DMS153 (cell line): Measurements from ENCODE around the gene WWOX.

Source experiments
- DNase-seq: peaks from one replicate; lab custom pipeline; 2025; lab: John Stamatoyannopoulos, UW

WWOX gene

DNA sequence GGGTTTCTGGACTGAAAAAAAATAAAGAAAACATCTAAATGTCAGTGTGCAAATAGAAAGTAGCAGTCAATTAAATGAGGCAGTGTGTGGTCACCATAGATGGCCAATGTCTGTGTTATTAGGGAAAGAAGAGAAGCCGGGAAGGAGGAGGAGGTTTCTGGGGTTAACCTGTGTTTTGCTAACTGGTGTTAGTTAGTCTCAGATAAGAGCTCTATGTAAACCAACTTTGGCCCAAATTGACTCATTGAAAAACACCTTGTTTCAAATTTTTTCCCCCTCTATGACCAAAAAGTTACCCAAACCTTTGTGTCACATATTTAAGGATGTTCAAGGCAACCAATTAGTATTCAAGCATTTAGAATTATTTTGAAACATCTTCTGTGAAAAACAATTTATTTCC, 970.2 kb downstream of the WWOX start:
- DNase-seq, result no peak

GRCh38 chr16:79071424-79071823, 972.0 kb downstream of the WWOX start:
- no peak for DNase-seq

DNA sequence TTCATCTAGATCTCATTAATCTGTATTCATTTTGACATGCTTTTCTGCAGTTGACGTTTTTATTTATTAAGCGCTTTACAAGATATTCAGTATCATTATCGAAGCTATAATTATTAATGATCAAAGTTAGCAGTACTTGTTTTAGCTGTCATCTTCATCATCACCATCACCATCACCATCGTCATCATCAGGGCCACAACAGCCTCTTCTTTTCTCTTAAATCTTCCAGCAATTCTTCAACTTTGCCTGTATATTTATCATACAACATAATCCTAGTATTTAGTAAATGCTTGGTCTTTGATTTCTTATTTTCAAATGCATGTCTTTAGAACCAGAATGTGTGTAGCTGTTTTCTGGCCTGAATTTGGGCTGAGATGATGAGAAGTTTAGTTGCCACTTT, 973.1 kb downstream of the WWOX start:
- DNase-seq, result no peak

DNA sequence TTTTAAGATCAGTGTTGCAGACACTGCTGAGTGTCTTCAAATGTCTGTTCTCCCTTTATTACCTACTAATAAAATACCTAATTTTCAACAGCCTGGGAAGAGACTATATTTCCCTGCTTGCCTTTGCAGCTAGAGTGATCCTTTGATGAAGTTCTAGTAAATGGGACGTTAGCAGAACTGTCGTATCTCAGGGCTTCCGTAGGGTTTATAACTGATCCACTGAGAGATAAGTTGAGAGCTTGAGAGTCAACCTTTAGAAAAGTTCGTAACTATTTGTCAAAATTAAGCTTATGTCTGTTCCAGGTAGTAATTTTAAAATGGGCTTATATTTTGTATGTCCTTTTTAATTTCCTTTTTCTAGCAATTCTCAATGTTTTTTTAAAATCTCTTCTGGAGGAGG, 974.1 kb downstream of the WWOX start:
- no peak for DNase-seq

DNA sequence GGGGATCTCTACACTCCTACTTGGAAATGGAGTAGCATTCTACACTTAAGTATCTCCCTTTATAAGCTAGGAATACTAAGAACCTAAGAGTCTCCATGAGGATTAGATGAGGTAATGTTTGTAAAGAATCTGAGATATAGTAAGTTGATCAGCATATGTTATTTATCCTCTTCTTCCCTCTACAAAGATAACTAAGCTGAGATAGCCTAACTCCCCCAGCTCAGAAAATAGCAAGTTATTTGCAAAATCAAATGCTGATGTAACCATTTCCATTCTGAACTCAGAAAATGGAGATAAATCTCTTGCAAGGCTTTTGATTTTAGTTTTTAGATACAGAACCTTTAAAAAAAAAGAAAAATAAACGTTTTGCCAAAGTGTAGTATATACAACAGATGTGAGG, 975.1 kb downstream of the WWOX start:
- no peak for DNase-seq

DNA sequence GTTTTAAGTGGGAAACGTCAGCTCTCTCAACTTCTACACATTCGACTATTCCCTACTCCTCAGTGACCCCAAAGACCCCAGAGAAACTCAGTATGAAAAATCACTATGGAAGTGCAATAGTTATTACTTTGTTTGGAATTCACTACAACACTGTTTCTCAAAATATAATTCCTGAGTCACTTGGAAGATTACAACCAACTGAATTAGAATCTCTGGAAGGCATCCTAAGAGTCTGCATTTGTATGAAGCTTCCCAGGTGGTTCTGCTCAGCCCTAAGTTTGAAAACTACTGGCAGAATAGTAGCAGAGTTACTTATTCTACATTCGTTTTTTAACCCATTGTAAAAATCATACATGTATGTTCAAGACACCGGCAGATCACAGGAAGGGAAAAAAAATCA, 975.5 kb downstream of the WWOX start:
- no peak for DNase-seq

GRCh38 chr16:79076047-79076767, 976.8 kb downstream of the WWOX start:
- DNase-seq, result no peak

GRCh38 chr16:79077346-79077745, 977.9 kb downstream of the WWOX start:
- DNase-seq, result no peak

- no peak for DNase-seq
These were observed 980.4 kb downstream of the WWOX start for GRCh38 chr16:79079656-79080420.

DNA sequence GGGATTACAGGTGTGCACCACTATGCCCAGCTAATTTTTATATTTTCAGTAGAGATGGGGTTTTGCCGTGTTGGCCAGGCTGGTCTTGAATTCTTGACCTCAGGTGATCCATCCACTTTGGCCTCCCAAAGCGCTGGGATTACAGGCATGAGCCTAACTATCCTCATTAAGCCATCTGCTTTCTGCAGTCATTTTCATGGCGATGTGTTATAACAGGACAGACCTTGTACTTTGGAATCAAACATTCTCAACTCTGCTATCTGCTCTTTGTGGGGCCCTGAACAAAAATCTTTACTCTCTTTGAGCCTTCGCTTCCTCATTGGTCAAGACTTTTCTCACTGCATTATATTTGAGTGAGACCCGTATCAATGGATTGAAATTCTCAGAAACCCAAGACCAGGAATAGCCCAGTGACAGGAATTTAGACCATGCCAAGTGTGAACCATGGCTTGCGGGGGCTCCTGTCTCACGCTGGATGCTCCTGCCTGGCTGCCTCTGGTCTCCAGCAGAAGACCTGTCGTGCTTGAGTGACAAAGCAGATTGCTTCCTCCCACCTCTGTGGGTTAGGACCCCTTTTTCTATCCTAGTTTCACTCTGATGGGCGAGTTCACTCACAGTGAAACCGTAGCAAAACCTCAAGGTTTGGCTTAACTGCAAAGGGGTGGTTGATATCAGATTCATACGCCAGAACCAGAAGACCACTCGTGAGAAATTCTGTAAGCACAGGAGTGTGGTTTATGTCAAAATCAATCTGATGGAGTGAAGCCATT, 982.0 kb downstream of the WWOX start:
- DNase-seq, result no peak

- DNase-seq, result no peak
These were observed 983.5 kb downstream of the WWOX start for GRCh38 chr16:79082970-79083369.

DNA sequence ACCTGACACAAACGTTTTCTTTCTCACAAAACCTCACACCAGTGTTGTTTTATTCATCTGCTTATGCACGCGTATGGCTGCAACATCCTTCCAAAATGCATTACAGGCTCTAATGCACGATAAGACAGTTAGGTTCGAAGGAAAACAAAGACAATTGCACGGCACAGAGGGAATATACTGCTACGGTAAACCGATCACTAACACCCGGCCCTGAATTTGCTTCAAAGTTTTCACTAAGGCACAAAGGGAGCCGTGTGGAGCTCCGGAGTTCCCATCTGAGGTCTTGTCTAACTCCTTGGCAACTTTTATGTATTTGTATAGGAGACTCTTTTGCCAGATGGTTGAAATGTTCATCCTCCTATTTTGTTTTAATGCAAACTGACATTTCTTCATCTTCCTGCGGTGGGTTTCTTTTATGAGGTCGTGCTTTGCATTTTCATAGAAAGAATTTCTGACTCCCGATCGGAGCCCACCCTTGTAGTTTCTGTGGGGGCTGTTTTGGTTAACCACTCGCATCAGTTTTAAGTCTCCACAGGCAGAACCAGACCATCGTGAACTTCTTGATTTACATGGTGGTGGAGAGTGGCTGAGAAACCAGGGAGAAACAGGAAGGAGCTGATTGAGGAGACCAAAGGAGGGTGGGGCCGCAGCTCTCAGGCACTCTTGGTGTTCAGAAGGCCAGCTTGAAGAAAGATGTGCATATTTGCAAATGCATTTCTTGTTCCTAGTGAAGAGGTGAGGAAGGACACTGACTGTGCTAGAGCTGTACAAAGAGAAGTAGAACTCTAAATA, 984.2 kb downstream of the WWOX start:
- DNase-seq, result no peak

DNA sequence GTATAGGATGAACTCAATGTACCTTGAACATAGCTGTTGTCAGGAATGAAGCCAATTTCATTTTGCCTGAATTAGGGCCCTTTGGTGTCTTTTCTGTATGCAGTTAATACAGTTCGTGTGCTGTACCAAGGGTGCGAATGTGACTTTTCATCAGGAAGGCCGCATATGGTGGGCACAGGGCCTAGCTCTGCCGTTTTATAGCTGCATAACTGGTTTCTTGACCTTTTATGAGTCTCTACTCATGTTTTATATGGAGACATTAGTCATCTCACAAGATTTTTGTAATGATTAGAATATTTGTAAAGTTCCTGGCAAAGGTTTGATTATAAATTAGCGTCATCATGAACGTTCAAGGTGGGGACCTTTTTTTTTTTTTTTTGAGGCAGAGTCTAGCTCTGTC, 989.5 kb downstream of the WWOX start:
- no peak for DNase-seq

DNA sequence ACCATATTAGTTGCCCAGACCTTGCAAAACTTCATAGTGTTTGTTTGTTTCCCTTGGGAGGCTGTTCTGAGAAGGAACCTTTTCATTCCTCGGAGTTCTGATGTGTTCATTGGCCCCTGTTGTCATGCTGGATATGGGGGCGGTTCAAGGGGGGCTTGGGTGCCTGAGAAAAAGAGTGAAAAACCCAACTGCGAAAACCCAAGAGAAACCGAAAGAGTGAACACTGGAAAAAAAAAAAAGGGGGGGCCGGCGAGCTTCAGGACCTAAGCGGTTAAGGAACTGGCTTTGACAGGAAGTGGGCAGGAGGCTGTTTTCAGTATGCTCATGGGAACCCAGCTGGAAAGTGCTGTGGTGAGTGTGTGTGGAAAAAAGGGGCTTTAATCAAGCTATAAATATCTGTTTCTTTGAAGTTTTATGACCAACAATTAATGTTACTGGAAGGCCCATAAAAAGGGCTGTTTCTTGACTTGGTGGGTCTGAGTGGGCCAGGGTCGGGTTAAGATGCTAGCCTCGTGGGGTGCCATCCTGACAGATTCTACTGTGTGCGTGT, 990.4 kb downstream of the WWOX start:
- DNase-seq, result no peak

DNA sequence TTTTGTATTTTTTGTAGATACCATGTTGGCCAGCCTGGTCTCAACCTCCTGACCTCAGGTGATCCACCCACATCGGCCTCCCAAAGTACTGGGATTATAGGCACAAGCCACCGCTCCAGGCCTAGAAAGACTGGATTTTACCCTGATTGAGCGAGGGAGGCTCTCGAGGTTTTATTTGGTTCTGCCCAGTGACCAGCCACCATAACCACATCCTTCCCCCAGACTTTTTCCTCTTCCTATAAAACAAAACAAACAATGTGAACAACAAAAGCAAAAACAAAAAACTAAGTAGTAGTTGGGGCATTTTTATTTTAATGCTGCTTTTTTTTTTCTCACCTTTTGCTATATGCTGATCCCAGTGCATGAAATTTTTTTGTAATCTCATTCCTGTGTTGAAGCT, 991.5 kb downstream of the WWOX start:
- DNase-seq, result no peak

DNA sequence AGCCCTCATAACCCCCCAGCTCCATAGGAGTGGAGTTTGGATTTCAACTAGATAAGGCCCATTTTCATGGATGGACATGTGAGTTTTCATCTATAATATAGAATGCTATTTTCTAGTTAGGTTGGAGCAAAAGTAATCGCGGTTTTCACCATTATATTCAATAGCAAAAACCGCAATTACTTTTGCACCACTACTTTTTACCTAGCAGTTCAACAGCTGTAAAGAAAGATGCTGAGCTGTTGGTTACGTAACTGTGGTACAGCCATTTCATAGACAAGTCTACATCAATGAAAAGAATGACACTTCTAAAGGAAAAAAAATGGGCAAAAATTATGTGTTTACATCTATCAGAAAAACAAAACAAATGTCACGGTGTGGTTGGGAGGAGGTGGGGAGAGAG, 993.4 kb downstream of the WWOX start:
- DNase-seq, result no peak

DNA sequence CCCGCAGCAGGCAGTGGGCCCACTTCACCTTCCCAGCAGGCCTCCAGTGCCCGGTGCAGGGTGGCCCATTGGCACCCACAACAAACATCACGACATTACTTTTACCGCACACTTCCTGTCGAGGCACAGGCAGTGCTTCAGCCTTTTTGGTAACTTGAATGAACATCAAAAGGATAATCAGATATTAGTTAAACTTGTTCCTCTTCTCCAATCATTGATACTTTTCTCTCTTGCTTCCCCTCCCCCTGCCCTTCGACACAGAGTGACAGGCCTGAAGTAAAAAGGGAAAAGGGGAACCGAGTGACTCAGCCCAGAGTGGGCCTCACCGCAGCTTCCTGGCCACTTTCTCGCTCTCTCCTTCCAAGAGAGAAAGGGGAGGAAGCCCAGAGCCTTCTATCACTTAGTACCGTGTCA, 994.1 kb downstream of the WWOX start:
- DNase-seq, result no peak

- no peak for DNase-seq
These were observed 996.8 kb downstream of the WWOX start for GRCh38 chr16:79096246-79096645.

DNA sequence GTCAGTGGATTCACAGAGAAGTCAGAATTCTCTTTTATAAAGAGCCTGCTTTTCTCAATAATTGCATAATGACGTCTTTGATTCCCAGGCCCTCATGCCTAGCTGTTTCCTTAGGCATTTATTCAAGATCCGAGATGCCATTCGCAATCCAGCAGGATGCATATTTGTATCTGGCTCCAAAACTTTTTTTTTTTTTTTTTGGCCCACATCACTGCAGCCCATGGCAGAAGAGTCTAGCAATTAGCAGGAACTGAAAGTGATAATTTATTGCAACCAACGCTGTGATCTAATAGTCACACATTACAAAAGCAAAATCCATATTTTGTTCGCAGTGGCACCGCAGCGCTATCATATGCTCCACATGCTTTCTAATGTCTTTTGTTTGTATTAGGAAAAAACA, 997.7 kb downstream of the WWOX start:
- DNase-seq, result no peak

- no peak for DNase-seq
These were observed 998.3 kb downstream of the WWOX start for GRCh38 chr16:79097771-79098170.

GRCh38 chr16:79098907-79099306, 999.5 kb downstream of the WWOX start:
- no peak for DNase-seq

GRCh38 chr16:79099716-79100115, 1000.3 kb downstream of the WWOX start:
- DNase-seq, result no peak
